ENCODE data around the gene FAM222B. TPM values are rescaled to one million over a fixed set of nuclear protein-coding genes. Genes with fewer than 3 reads are reported as not detected.

FAM222B gene
- total and polyA plus RNA-seq, 9 of the 15 experiments (the other 6 are each of a cell fraction or from before 2014, with no cell fraction given) = 4.0 to 34.6 (median 7.5) TPM

GRCh38 chr17:28719021-28719433, 123.6 kb downstream of the FAM222B start (continued):
- TF ChIP-seq HMG20B (CRISPR knock-in tag; IDR thresholded peaks at IDR 0.05) (peak; percentile 64; the same call in 1 of the 2 replicates), BHLHE40 (IDR thresholded peaks at IDR 0.05; ENCODE audit: low read length) (0 out of 2 replicates have a peak, but pooled peaks have one; percentile 11), NBN (IDR thresholded peaks at IDR 0.05; ENCODE audit: low read depth) (0 out of 2 replicates have a peak, but pooled peaks have one; percentile 85), THAP7 (CRISPR knock-in tag; IDR thresholded peaks at IDR 0.05) (0 out of 2 replicates have a peak, but pooled peaks have one; percentile 45), MTA2 (IDR thresholded peaks at IDR 0.05; ENCODE audit: low read depth) (no peak), ID3 (CRISPR knock-in tag; IDR thresholded peaks at IDR 0.05) (no peak), ID3 (tag; IDR thresholded peaks at IDR 0.05) (0 out of 2 replicates have a peak, but pooled peaks have one; percentile 74), ZBTB12 (CRISPR knock-in tag; IDR thresholded peaks at IDR 0.05) (no peak), SMARCE1 (IDR thresholded peaks at IDR 0.05) (peak; percentile 73; the same call in 1 of the 2 replicates), ZNF398 (CRISPR knock-in tag; IDR thresholded peaks at IDR 0.05) (no peak), LCOR (CRISPR knock-in tag; IDR thresholded peaks at IDR 0.05) (peak; percentile 70), ZBTB5 (IDR thresholded peaks at IDR 0.05) (no peak), JUNB (CRISPR knock-in tag; conservative IDR thresholded peaks at IDR 0.05) (0 out of 2 replicates have a peak, but pooled peaks have one; percentile 39), RUNX1 (IDR thresholded peaks at IDR 0.05; ENCODE audit: low read depth) (no peak), ZBTB1 (CRISPR knock-in tag; IDR thresholded peaks at IDR 0.05; ENCODE audit: borderline replicate concordance, low read depth) (0 out of 2 replicates have a peak, but pooled peaks have one; percentile 63), BCOR (IDR thresholded peaks at IDR 0.05) (peak; percentile 78; the same call in 1 of the 2 replicates), HDAC1 (IDR thresholded peaks at IDR 0.05) (peak in 1 of 2 experiments; percentile 98; a peak in 2 of 4 replicates), CREB1 (IDR thresholded peaks at IDR 0.05) (no peak), CREB1 (CRISPR knock-in tag; IDR thresholded peaks at IDR 0.05) (no peak), GATAD2B (IDR thresholded peaks at IDR 0.05; ENCODE audit: borderline replicate concordance) (no peak), SIN3A (IDR thresholded peaks at IDR 0.05; ENCODE audit: borderline replicate concordance in 2 of 2, control insufficient read depth in 1 of 2, low read depth in 2 of 2, low read length in 2 of 2) (no peak), ZNF76 (CRISPR knock-in tag; IDR thresholded peaks at IDR 0.05; ENCODE audit: borderline replicate concordance) (no peak)

All from K562 (cell line).